CD4-positive, alpha-beta T cell (primary cell): ENCODE measurements around the gene FSTL5. TPM values are rescaled to one million over a fixed set of nuclear protein-coding genes. Genes with fewer than 3 reads are reported as not detected.

Experiments
- ATAC-seq: fragments of 200-7000 bp; cut with Tn5 transposase; one replicate; pipeline ENCODE4 v1.10.0; 2022; ENCODE audit warnings: mild to moderate bottlenecking; ENCODE audit not compliant: poor library complexity
- CTCF ChIA-PET: fragments of 350-600 bp; sonication (Branson Sonifier 250); formaldehyde crosslinking; loops from one replicate; lab custom pipeline; 2021; ENCODE audit warnings: antibody characterized with exemption, inconsistent platforms; lab: Charles Lee
- POLR2A ChIA-PET: fragments of 350-600 bp; sonication (Branson Sonifier 250); formaldehyde crosslinking; loops from one replicate; lab custom pipeline; 2021; ENCODE audit warnings: antibody characterized with exemption, inconsistent platforms; lab: Charles Lee
- DNase-seq, 14 experiments: peaks; one replicate each; pipeline ENCODE4 v3.0.0-alpha.2; 2013 to 2020; ENCODE audit warnings: mixed read lengths in 2 of 14
- H3K27ac ChIP-seq, 2 donors: one replicate each; pipeline versions ENCODE4 v1.5.1 to v1.7.0; 2013; ENCODE audit warnings: low read length in 2 of 2, low read depth in 1 of 2, mild to moderate bottlenecking in 1 of 2
- H3K27me3 ChIP-seq, 2 experiments: 1 replicate in 1 of 2; 2 replicates in 1 of 2; pipeline versions ENCODE4 v1.6.1 to v1.7.0; 2013; ENCODE audit warnings: low read length in 2 of 2, control low read depth in 1 of 2, mild to moderate bottlenecking in 1 of 2, moderate library complexity in 1 of 2; ENCODE audit not compliant: insufficient read depth in 2 of 2, control insufficient read depth in 1 of 2
- H3K36me3 ChIP-seq: one replicate; pipeline ENCODE4 v1.6.1; 2013; ENCODE audit warnings: low read length, control low read depth; ENCODE audit not compliant: insufficient read depth
- H3K4me1 ChIP-seq: one replicate; pipeline ENCODE4 v1.6.1; 2013; ENCODE audit warnings: low read length, control low read depth; ENCODE audit not compliant: insufficient read depth
- H3K4me3 ChIP-seq: one replicate; pipeline ENCODE4 v1.5.1; 2013; ENCODE audit warnings: mild to moderate bottlenecking, low read length, moderate library complexity
- H3K9me3 ChIP-seq, 2 experiments: 1 replicate in 1 of 2; 2 replicates in 1 of 2; pipeline versions ENCODE4 v1.6.1 to v1.7.0; 2013; ENCODE audit warnings: low read length in 2 of 2, mild to moderate bottlenecking in 2 of 2, control low read depth in 1 of 2, moderate library complexity in 1 of 2; ENCODE audit not compliant: control insufficient read depth in 1 of 2, insufficient read depth in 1 of 2
- H3K27ac Mint-ChIP-seq: one replicate; pipeline ENCODE4 v1.8.0; 2020; ENCODE audit warnings: mixed read lengths
- H3K27me3 Mint-ChIP-seq: one replicate; pipeline ENCODE4 v1.8.0; 2021; ENCODE audit warnings: mixed read lengths
- H3K36me3 Mint-ChIP-seq: one replicate; pipeline ENCODE4 v1.8.0; 2021; ENCODE audit warnings: low read depth, mixed read lengths
- H3K4me1 Mint-ChIP-seq: one replicate; pipeline ENCODE4 v1.8.0; 2021; ENCODE audit warnings: low read depth, mixed read lengths
- H3K4me3 Mint-ChIP-seq: one replicate; pipeline ENCODE4 v1.8.0; 2020; ENCODE audit warnings: mild to moderate bottlenecking, mixed read lengths
- H3K9me3 Mint-ChIP-seq: one replicate; pipeline ENCODE4 v1.8.0; 2020; ENCODE audit warnings: mixed read lengths
- intact Hi-C, 2 experiments: fragments of 100-400 bp; cut with DNase I in 1 of 2; cut with micrococcal nuclease in 1 of 2; formaldehyde crosslinking; loops; one replicate each; pipeline versions ENCODE4 v1.15.1 to v1.9.0; 2023 to 2025; cut with DNase I, micrococcal nuclease
- total RNA-seq, 174 experiments: library from RNA in 2 of 174; stranded (reverse) in 2 of 174; gene quantifications; one replicate each; pipeline ENCODE4 v1.2.3 and lab custom pipeline; 2021 to 2026
- TF ChIP-seq, protein P1 (sequence below): fragments of 200-600 bp; IDR thresholded peaks from one replicate; pipeline ENCODE4 v1.8.0; 2022; ENCODE audit warnings: antibody characterized with exemption, mild to moderate bottlenecking

Gene FSTL5
- total RNA-seq, 2 experiments from 2014 or later, result not detected

DNA sequence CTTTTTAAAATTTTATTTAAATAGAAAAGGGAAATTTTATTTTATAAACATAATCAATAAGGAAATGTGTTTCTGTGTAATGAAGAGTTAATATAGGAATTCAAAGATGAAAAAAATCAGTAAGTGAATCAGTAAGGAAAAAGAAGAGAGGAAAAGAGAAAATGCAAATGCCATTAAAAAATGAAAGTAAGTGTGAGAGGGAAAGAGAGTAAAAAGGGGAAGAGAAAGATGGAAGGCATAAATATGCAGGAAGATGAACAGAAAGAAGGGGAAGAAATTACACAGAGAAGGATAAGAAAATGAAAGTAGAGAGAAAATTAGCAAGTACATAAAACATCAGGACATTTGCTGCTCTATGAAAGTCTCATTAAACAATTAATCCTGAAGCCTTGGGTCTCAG is 349.9 kb downstream of the FSTL5 start:
- no peak overlapping the region for H3K27ac Mint-ChIP-seq
- peaks cover 0 to 8% of the 10 kb centered on the region in 2 experiments for H3K9me3 ChIP-seq
- ATAC-seq (no peak), DNase-seq (no peak)
- H3K4me1 ChIP-seq, result no peaks in the 10 kb centered on the region
- POLR2A ChIA-PET, result interaction anchor here (0.6 kb wide), 1 partner anchor 51 kb away, joined by 3 read pairs; no protein-coding TSS in a partner anchor
- TF ChIP-seq, protein P1, sequence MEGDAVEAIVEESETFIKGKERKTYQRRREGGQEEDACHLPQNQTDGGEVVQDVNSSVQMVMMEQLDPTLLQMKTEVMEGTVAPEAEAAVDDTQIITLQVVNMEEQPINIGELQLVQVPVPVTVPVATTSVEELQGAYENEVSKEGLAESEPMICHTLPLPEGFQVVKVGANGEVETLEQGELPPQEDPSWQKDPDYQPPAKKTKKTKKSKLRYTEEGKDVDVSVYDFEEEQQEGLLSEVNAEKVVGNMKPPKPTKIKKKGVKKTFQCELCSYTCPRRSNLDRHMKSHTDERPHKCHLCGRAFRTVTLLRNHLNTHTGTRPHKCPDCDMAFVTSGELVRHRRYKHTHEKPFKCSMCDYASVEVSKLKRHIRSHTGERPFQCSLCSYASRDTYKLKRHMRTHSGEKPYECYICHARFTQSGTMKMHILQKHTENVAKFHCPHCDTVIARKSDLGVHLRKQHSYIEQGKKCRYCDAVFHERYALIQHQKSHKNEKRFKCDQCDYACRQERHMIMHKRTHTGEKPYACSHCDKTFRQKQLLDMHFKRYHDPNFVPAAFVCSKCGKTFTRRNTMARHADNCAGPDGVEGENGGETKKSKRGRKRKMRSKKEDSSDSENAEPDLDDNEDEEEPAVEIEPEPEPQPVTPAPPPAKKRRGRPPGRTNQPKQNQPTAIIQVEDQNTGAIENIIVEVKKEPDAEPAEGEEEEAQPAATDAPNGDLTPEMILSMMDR, result no peak
- H3K4me3 Mint-ChIP-seq, result no peak overlapping the region
- no peaks in the 10 kb centered on the region for H3K36me3 Mint-ChIP-seq
- no peaks in the 10 kb centered on the region for H3K9me3 Mint-ChIP-seq
- CTCF ChIA-PET, result no interaction called here
- no peaks in the 10 kb centered on the region for H3K27me3 Mint-ChIP-seq
- intact Hi-C loops, result no loop called here
- no peak overlapping the region for H3K4me3 ChIP-seq
- H3K36me3 ChIP-seq, result no peaks in the 10 kb centered on the region
- H3K27ac ChIP-seq, result no peak overlapping the region
- H3K27me3 ChIP-seq, result no peaks in the 10 kb centered on the region
- H3K4me1 Mint-ChIP-seq, result no peaks in the 10 kb centered on the region

- Mint-ChIP-seq H3K27ac (no peak overlapping the region), H3K4me1 (no peaks in the 10 kb centered on the region), H3K27me3 (no peaks in the 10 kb centered on the region), H3K36me3 (no peaks in the 10 kb centered on the region), H3K4me3 (no peak overlapping the region), H3K9me3 (no peaks in the 10 kb centered on the region)
- ChIA-PET POLR2A (no interaction called here), CTCF (no interaction called here)
- H3K4me1 ChIP-seq, result no peaks in the 10 kb centered on the region
- no peaks in the 10 kb centered on the region for H3K27me3 ChIP-seq
- TF ChIP-seq, protein P1, result no peak
- DNase-seq (no peak), ATAC-seq (no peak)
- peaks cover 0 to 10% of the 10 kb centered on the region in 2 experiments for H3K9me3 ChIP-seq
- no peak overlapping the region for H3K4me3 ChIP-seq
- H3K36me3 ChIP-seq, result no peaks in the 10 kb centered on the region
- H3K27ac ChIP-seq, result no peak overlapping the region
- intact Hi-C loops, result no loop called here
Measured at GRCh38 chr4:161813389-161813788, 350.4 kb downstream of the FSTL5 start.

- intact Hi-C loops, result no loop called here
- no peak overlapping the region for H3K27ac ChIP-seq
- H3K9me3 Mint-ChIP-seq, result peaks cover 8% of the 10 kb centered on the region
- no peak overlapping the region for H3K27ac Mint-ChIP-seq
- H3K4me3 Mint-ChIP-seq, result no peak overlapping the region
- H3K27me3 Mint-ChIP-seq, result no peaks in the 10 kb centered on the region
- ChIA-PET POLR2A (no interaction called here), CTCF (no interaction called here)
- no peaks in the 10 kb centered on the region for H3K4me1 ChIP-seq
- no peaks in the 10 kb centered on the region for H3K36me3 ChIP-seq
- no peaks in the 10 kb centered on the region for H3K4me1 Mint-ChIP-seq
- ATAC-seq (no peak), DNase-seq (no peak)
- TF ChIP-seq, protein P1, result no peak
- no peak overlapping the region for H3K4me3 ChIP-seq
- no peaks in the 10 kb centered on the region for H3K36me3 Mint-ChIP-seq
- no peaks in the 10 kb centered on the region for H3K9me3 ChIP-seq
- H3K27me3 ChIP-seq, result no peaks in the 10 kb centered on the region
Measured at GRCh38 chr4:161803171-161803570, 360.6 kb downstream of the FSTL5 start.
